Right lobe of liver (tissue), 6 donors: Measurements from ENCODE around the gene FMNL2. TPM values are rescaled to one million over a fixed set of nuclear protein-coding genes. Genes with fewer than 3 reads are reported as not detected.
A peak's percentile ranks its signal among the peaks of the same experiment; 100 is the strongest.

Experiments
- ATAC-seq, 4 donors: fragments of 200-7000 bp; cut with Tn5 transposase; one replicate each; pipeline ENCODE4 v1.9.1; 2020; ENCODE audit warnings: mild to moderate bottlenecking in 4 of 4, moderate library complexity in 4 of 4
- DNase-seq, 3 donors: peaks; one replicate each; pipeline ENCODE4 v3.0.0-alpha.2; 2020
- H3K27ac ChIP-seq, 3 donors: fragments of 200-600 bp; one replicate each; pipeline ENCODE4 v1.8.0; 2022
- H3K27me3 ChIP-seq, 2 donors: fragments of 200-600 bp; one replicate each; pipeline ENCODE4 v1.8.0; 2022
- H3K36me3 ChIP-seq, 4 donors: fragments of 200-600 bp; sonication (generic) in 1 of 4; one replicate each; pipeline versions ENCODE4 v1.5.1 to v1.8.0; 2017 to 2022; ENCODE audit warnings: control low read depth in 1 of 4
- H3K4me1 ChIP-seq, 4 donors: fragments of 200-600 bp; sonication (generic) in 1 of 4; one replicate each; pipeline versions ENCODE4 v1.5.1 to v1.8.0; 2017 to 2022; ENCODE audit warnings: control low read depth in 1 of 4
- H3K4me3 ChIP-seq, 3 donors: fragments of 200-600 bp; one replicate each; pipeline ENCODE4 v1.8.0; 2022
- H3K9me3 ChIP-seq, 4 donors: fragments of 200-600 bp; sonication (generic) in 1 of 4; one replicate each; pipeline versions ENCODE4 v1.5.1 to v1.8.0; 2017 to 2022; ENCODE audit warnings: control low read depth in 1 of 4
- CTCF ChIP-seq, 4 donors: fragments of 200-600 bp in 3 of 4; fragments of 450-650 bp in 1 of 4; IDR thresholded peaks; one replicate each; pipeline versions ENCODE4 v1.5.1 to v1.8.0; 2016 to 2022; ENCODE audit warnings: antibody characterized with exemption in 4 of 4, mild to moderate bottlenecking in 2 of 4
- POLR2A ChIP-seq: fragments of 450-650 bp; IDR thresholded peaks from one replicate; pipeline ENCODE4 v1.6.1; 2017; ENCODE audit warnings: antibody characterized with exemption, mild to moderate bottlenecking
- WGBS: methylation state at CpG from one replicate; pipeline ENCODE4 v1.1.6; 2018; ENCODE audit warnings: low coverage, low lambda C conversion rate; ENCODE audit not compliant: insufficient coverage; ENCODE audit errors: missing lambda C conversion rate; 5-methylcytosine and 5-hydroxymethylcytosine counted together
- intact Hi-C, 2 donors: fragments of 100-400 bp; cut with DNase I; formaldehyde crosslinking; loops; one replicate each; pipeline versions ENCODE4 v1.11.2 to v1.14.1; 2022
- total RNA-seq, 6 experiments: library from RNA; depleted of rRNA in 2 of 6; stranded (reverse); fragments of >200 nt in 2 of 6; fragmentation: NEBNext Ultra II Directional in 3 of 6; extraction: Animal tissue kit (Norgen Biotek cat#: 25700) in 3 of 6; gene quantifications; one replicate each; pipeline versions ENCODE4 v1.1.0 to v1.2.4, GENCODE V29; 2016 to 2023
- donor health status: DM: no; HTN: yes; CAD: no.
- donor health status: DM: no; HTN: no; CAD: no.
- donor health status: DM: no; HTN: no; CAD: no.
- donor health status: DM: no; HTN: yes; CAD: no.
- donor health status: DM: no; HTN: yes; CAD: no.

Gene FMNL2
- total RNA-seq, 6 experiments from 2014 or later, result 3.5 to 12.1 (median 7.1) TPM

- 70% methylated on average over 8 of the region's 8 CpGs for WGBS
- DNase-seq, result no peak
- Histone ChIP-seq H3K4me3 (no peak overlapping the region), H3K36me3 (no peaks in the 10 kb centered on the region), H3K27ac (no peak overlapping the region), H3K27me3 (no peaks in the 10 kb centered on the region), H3K4me1 (no peaks in the 10 kb centered on the region), H3K9me3 (no peaks in the 10 kb centered on the region)
- peak in 1 of 4 donors; percentile 32 for ATAC-seq
- TF ChIP-seq CTCF (IDR thresholded peaks at IDR 0.05) (no peak), POLR2A (no peak)
- intact Hi-C loops, result no loop called here
Observed at GRCh38 chr2:152428800-152429582, 94.0 kb downstream of the FMNL2 start.

DNA sequence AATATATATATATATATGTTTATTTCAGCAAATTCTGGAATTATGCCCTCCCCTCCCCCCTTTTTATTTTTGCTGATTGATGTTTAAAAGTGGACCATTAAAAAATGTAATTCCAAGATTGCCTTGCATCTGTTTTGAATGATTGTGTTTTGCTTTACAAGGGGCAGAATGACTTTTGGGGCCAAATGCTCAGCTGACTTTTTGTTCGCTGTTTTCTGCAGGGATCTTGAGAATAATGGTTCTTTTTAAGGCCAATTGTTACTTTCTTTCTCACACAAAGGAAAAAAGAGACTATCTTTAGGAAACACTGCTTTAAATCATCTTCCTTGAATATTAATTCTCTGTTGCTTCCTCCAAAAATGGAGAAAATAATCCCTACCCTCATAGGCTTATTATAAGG lies 95.9 kb downstream of the FMNL2 start:
- no peak for ATAC-seq
- Histone ChIP-seq H3K27ac (no peak overlapping the region), H3K4me1 (no peaks in the 10 kb centered on the region), H3K9me3 (no peaks in the 10 kb centered on the region), H3K4me3 (no peak overlapping the region), H3K36me3 (no peaks in the 10 kb centered on the region), H3K27me3 (no peaks in the 10 kb centered on the region)
- 88% methylated on average over 1 of the region's 1 CpG for WGBS
- intact Hi-C loops, result no loop called here
- TF ChIP-seq CTCF (IDR thresholded peaks at IDR 0.05) (no peak), POLR2A (no peak)
- no peak for DNase-seq

DNA sequence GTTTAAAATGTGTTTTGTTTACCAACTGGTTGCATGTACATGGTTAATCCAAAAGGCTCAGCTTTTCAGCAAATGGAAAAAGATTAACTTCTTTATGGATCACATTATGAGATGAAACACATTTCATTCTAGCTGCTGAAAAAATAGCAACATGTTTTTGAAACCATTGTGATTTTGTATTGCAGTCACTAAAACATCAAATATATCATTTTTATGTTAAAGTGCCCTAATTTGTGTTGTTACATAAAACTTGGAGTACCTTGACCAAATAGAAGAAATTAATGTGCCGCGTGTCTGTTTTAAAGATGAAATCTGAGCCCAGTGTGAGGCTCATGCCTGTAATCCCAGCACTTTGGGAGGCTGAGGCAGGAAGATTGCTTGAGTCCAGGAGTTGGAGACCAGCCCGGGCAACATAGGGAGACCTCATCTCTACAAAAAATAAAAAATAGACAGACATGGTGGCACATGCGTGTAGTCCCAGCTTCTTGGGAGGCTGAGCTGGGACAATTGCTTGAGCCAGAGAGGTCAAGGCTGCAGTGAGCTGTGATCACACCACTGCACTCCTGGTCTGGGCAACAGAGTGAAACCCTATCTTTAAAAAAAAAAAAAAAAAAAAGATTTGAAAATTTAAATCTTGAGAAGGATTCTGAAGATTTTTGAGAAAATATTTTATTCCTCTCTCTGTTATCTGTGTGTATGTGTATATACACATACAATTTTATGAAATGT lies 96.6 kb downstream of the FMNL2 start:
- 85% methylated on average over 4 of the region's 4 CpGs for WGBS
- Histone ChIP-seq H3K9me3 (no peaks in the 10 kb centered on the region), H3K4me3 (no peak overlapping the region), H3K27me3 (no peaks in the 10 kb centered on the region), H3K27ac (peak overlapping the region in 2 of 3 donors; percentile 2 to 6), H3K4me1 (no peaks in the 10 kb centered on the region), H3K36me3 (no peaks in the 10 kb centered on the region)
- ATAC-seq (no peak), DNase-seq (no peak)
- intact Hi-C loops, result no loop called here
- TF ChIP-seq CTCF (IDR thresholded peaks at IDR 0.05) (no peak), POLR2A (no peak)

GRCh38 chr2:152432206-152432653 lies 97.3 kb downstream of the FMNL2 start:
- H3K36me3 ChIP-seq, result no peaks in the 10 kb centered on the region
- DNase-seq (no peak), ATAC-seq (peak; percentile 69 to 81 (median 73))
- H3K27ac ChIP-seq, result peak overlapping the region in 1 of 3 donors; percentile 21
- intact Hi-C loops, result no loop called here
- WGBS, result 16% methylated on average over 3 of the region's 3 CpGs
- H3K27me3 ChIP-seq, result no peaks in the 10 kb centered on the region
- peak; percentile 28 for TF ChIP-seq POLR2A
- no peak for TF ChIP-seq CTCF (IDR thresholded peaks at IDR 0.05)
- no peaks in the 10 kb centered on the region for H3K9me3 ChIP-seq
- no peaks in the 10 kb centered on the region for H3K4me1 ChIP-seq
- no peak overlapping the region for H3K4me3 ChIP-seq
